IMR-90 (cell line): Measurements from ENCODE around the gene EXOC6. TPM values are rescaled to one million over a fixed set of nuclear protein-coding genes. Genes with fewer than 3 reads are reported as not detected.

Experiments
- ATAC-seq: fragments of 200-7000 bp; cut with Tn5 transposase; 2 replicates; pipeline ENCODE4 v1.9.1; 2020; ENCODE audit warnings: low read depth, mild to moderate bottlenecking, moderate library complexity
- BruUV-seq: library from RNA; stranded (reverse); fragments of 400-500 nt; replicated peaks from 2 replicates; lab custom pipeline; 2021; lab: Mats Ljungman, UMichigan
- CTCF ChIA-PET: fragments of 300-600 bp; formaldehyde crosslinking; extraction: SDS; loops from one replicate; lab custom pipeline; 2021; ENCODE audit warnings: antibody characterized with exemption; lab: Yijun Ruan, JAX
- POLR2A ChIA-PET: fragments of 300-600 bp; sonication (Branson Sonifier 250); formaldehyde crosslinking; loops from one replicate; lab custom pipeline; 2022; ENCODE audit warnings: antibody characterized with exemption; ENCODE audit not compliant: unreplicated experiment; lab: Charles Lee
- DNase-seq: peaks from one replicate; pipeline ENCODE4 v3.0.0; 2013
- H2AFZ ChIP-seq: replicated peaks from 2 replicates; pipeline ENCODE3; 2013; ENCODE audit warnings: low read length, mild to moderate bottlenecking; ENCODE audit not compliant: poor library complexity
- H2AK5ac ChIP-seq: 2 replicates; pipeline ENCODE4 v1.6.1; 2013; ENCODE audit warnings: low read depth, low read length, inconsistent platforms
- H2AK9ac ChIP-seq: replicated peaks from 2 replicates; pipeline ENCODE3; 2013; ENCODE audit warnings: mild to moderate bottlenecking, low read depth, low read length, moderate library complexity; ENCODE audit not compliant: poor library complexity
- H2BK120ac ChIP-seq: 2 replicates; pipeline ENCODE4 v1.6.1; 2013; ENCODE audit warnings: low read depth, low read length, inconsistent platforms
- H2BK15ac ChIP-seq: 3 replicates; pipeline ENCODE4 v1.6.1; 2013; ENCODE audit warnings: low read depth, low read length, inconsistent platforms
- H2BK20ac ChIP-seq: 2 replicates; pipeline ENCODE4 v1.6.1; 2013; ENCODE audit warnings: low read depth, mild to moderate bottlenecking, inconsistent platforms, low read length, moderate library complexity
- H2BK5ac ChIP-seq: 2 replicates; pipeline ENCODE4 v1.6.1; 2013; ENCODE audit warnings: mild to moderate bottlenecking, low read depth, low read length, inconsistent platforms; ENCODE audit not compliant: poor library complexity, severe bottlenecking
- H3K14ac ChIP-seq: replicated peaks from 2 replicates; pipeline ENCODE4 v1.6.1; 2013; ENCODE audit warnings: low read depth, low read length, inconsistent platforms
- H3K18ac ChIP-seq: 2 replicates; pipeline ENCODE4 v1.6.1; 2013; ENCODE audit warnings: low read depth, low read length, control low read depth
- H3K23ac ChIP-seq: 2 replicates; pipeline ENCODE4 v1.6.1; 2013; ENCODE audit warnings: low read depth, low read length, inconsistent platforms
- H3K27ac ChIP-seq: 2 replicates; pipeline ENCODE4 v1.5.1; 2013; ENCODE audit warnings: mild to moderate bottlenecking, control low read depth, low read length; ENCODE audit not compliant: insufficient read depth
- H3K27me3 ChIP-seq: 2 replicates; pipeline ENCODE4 v1.6.1; 2013; ENCODE audit warnings: low read length; ENCODE audit not compliant: control insufficient read depth, insufficient read depth
- H3K36me3 ChIP-seq: 2 replicates; pipeline ENCODE4 v1.6.1; 2013; ENCODE audit warnings: low read length, mixed read lengths; ENCODE audit not compliant: control insufficient read depth, insufficient read depth
- H3K4ac ChIP-seq: 2 replicates; pipeline ENCODE4 v1.6.1; 2013; ENCODE audit warnings: low read depth, low read length, inconsistent platforms
- H3K4me1 ChIP-seq: 2 replicates; pipeline ENCODE4 v1.6.1; 2013; ENCODE audit warnings: low read length, mixed read lengths; ENCODE audit not compliant: control insufficient read depth, insufficient read depth
- H3K4me2 ChIP-seq: 2 replicates; pipeline ENCODE4 v1.6.1; 2013; ENCODE audit warnings: low read depth, mild to moderate bottlenecking, control low read depth, low read length, moderate library complexity
- H3K4me3 ChIP-seq: 2 replicates; pipeline ENCODE4 v1.5.1; 2013; ENCODE audit warnings: low read depth, mild to moderate bottlenecking, control low read depth, low read length, moderate library complexity; ENCODE audit not compliant: insufficient read depth
- H3K56ac ChIP-seq: 2 replicates; pipeline ENCODE4 v1.6.1; 2013; ENCODE audit warnings: low read length, inconsistent platforms; ENCODE audit not compliant: insufficient read depth; ENCODE audit errors: extremely low read depth
- H3K79me1 ChIP-seq, 2 experiments: 2 replicates each; pipeline ENCODE4 v1.6.1; 2013; ENCODE audit warnings: low read length in 2 of 2, inconsistent platforms in 1 of 2, low read depth in 1 of 2
- H3K9ac ChIP-seq: 2 replicates; pipeline ENCODE4 v1.6.1; 2013; ENCODE audit warnings: low read depth, low read length, control low read depth
- H3K9me1 ChIP-seq: 2 replicates; pipeline ENCODE4 v1.6.1; 2013; ENCODE audit warnings: low read length, inconsistent platforms; ENCODE audit not compliant: insufficient read depth
- H3K9me3 ChIP-seq: 2 replicates; pipeline ENCODE4 v1.6.1; 2013; ENCODE audit warnings: low read length; ENCODE audit not compliant: control insufficient read depth, insufficient read depth
- H4K20me1 ChIP-seq: 2 replicates; pipeline ENCODE4 v1.6.1; 2013; ENCODE audit warnings: low read length, inconsistent platforms; ENCODE audit not compliant: insufficient read depth
- H4K5ac ChIP-seq: 2 replicates; pipeline ENCODE4 v1.6.1; 2013; ENCODE audit warnings: mild to moderate bottlenecking, low read depth, low read length, control low read depth
- H4K8ac ChIP-seq, 2 experiments: 2 replicates each; pipeline ENCODE4 v1.6.1; 2013; ENCODE audit warnings: low read depth in 2 of 2, low read length in 2 of 2, control low read depth in 1 of 2, inconsistent platforms in 1 of 2
- H4K91ac ChIP-seq: 2 replicates; pipeline ENCODE4 v1.6.1; 2013; ENCODE audit warnings: low read depth, low read length, inconsistent platforms; ENCODE audit not compliant: insufficient read depth
- BHLHE40 ChIP-seq: fragments of 150-350 bp; IDR thresholded peaks from 2 replicates; pipeline ENCODE4 v1.6.1; 2016; ENCODE audit warnings: mild to moderate bottlenecking, low read depth, low read length
- CEBPB ChIP-seq: IDR thresholded peaks from 2 replicates; pipeline ENCODE4 v1.6.1; 2012; ENCODE audit warnings: low read depth, low read length, improper control_type of control experiment
- CHD1 ChIP-seq: IDR thresholded peaks from 2 replicates; pipeline ENCODE4 v1.6.1; 2012; ENCODE audit warnings: low read depth, low read length, improper control_type of control experiment
- CTCF ChIP-seq: conservative IDR thresholded peaks from 2 replicates; pipeline ENCODE4 v1.5.1; 2012; ENCODE audit warnings: mild to moderate bottlenecking, low read depth, low read length, improper control_type of control experiment
- ELK1 ChIP-seq: fragments of 150-350 bp; IDR thresholded peaks from 2 replicates; pipeline ENCODE4 v1.6.1; 2016; ENCODE audit warnings: low read depth, mild to moderate bottlenecking, low read length, moderate library complexity, borderline replicate concordance
- FOS ChIP-seq: fragments of 150-350 bp; IDR thresholded peaks from 2 replicates; pipeline ENCODE4 v1.6.1; 2016; ENCODE audit warnings: low read depth, low read length
- MAFK ChIP-seq: IDR thresholded peaks from 2 replicates; pipeline ENCODE4 v1.6.1; 2012; ENCODE audit warnings: low read depth, low read length, improper control_type of control experiment
- MAZ ChIP-seq: IDR thresholded peaks from 2 replicates; pipeline ENCODE4 v1.6.1; 2012; ENCODE audit warnings: low read depth, mild to moderate bottlenecking, low read length, improper control_type of control experiment, moderate library complexity, borderline replicate concordance
- MXI1 ChIP-seq: IDR thresholded peaks from 2 replicates; pipeline ENCODE4 v1.6.1; 2012; ENCODE audit warnings: low read depth, mild to moderate bottlenecking, low read length, moderate library complexity, borderline replicate concordance
- NFE2L2 ChIP-seq: fragments of 150-350 bp; IDR thresholded peaks from 2 replicates; pipeline ENCODE4 v1.6.1; 2016; ENCODE audit warnings: low read depth, mild to moderate bottlenecking, low read length
- POLR2A ChIP-seq: IDR thresholded peaks from 2 replicates; pipeline ENCODE4 v1.6.1; 2012; ENCODE audit warnings: mild to moderate bottlenecking, low read depth, low read length
- RAD21 ChIP-seq: IDR thresholded peaks from 2 replicates; pipeline ENCODE4 v1.6.1; 2012; ENCODE audit warnings: low read length, improper control_type of control experiment
- RCOR1 ChIP-seq: IDR thresholded peaks from 2 replicates; pipeline ENCODE4 v1.6.1; 2012; ENCODE audit warnings: mild to moderate bottlenecking, low read length, improper control_type of control experiment; ENCODE audit not compliant: insufficient replicate concordance
- RFX5 ChIP-seq: IDR thresholded peaks from 2 replicates; pipeline ENCODE4 v1.8.0; 2012; ENCODE audit warnings: low read depth, mild to moderate bottlenecking, low read length, moderate library complexity
- SMC3 ChIP-seq: fragments of 150-350 bp; IDR thresholded peaks from 2 replicates; pipeline ENCODE4 v1.6.1; 2016; ENCODE audit warnings: low read depth, mild to moderate bottlenecking, antibody characterized with exemption, low read length, moderate library complexity
- USF2 ChIP-seq: fragments of 150-350 bp; IDR thresholded peaks from 2 replicates; pipeline ENCODE4 v1.6.1; 2017; ENCODE audit warnings: mild to moderate bottlenecking, antibody characterized with exemption, low read length, low read depth
- WGBS, 2 experiments: methylation state at CpG; one replicate each; pipeline versions ENCODE4 v1.1.5 to v1.1.7; 2013; ENCODE audit warnings: missing lambda C conversion rate in 2 of 2; ENCODE audit not compliant: insufficient read length in 1 of 2; ENCODE audit errors: extremely low coverage in 2 of 2; 5-methylcytosine and 5-hydroxymethylcytosine counted together
- dilution Hi-C: fragments of 300-500 bp; cut with HindIII; formaldehyde crosslinking; loops from one replicate; pipeline ENCODE4 v1.14.3; 2018; ENCODE audit warnings: low sequenced_read_pairs; ENCODE audit not compliant: unreplicated experiment
- in situ Hi-C: fragments of 300-500 bp; cut with MboI; formaldehyde crosslinking; loops from 3 replicates; pipeline ENCODE4 v1.14.3; 2019; ENCODE audit warnings: low sequenced_read_pairs, inconsistent platforms, mixed read lengths
- intact Hi-C: fragments of 100-400 bp; cut with micrococcal nuclease; formaldehyde crosslinking; loops from 2 replicates; pipeline ENCODE4 v1.10.0; 2022
- polyA plus RNA-seq, 3 experiments: library from polyadenylated mRNA; depleted of rRNA; stranded (reverse); fragments of >200 nt; gene quantifications; 2 replicates each; pipeline ENCODE4 v1.2.3, GENCODE V29; 2012; ENCODE audit warnings: low replicate concordance in 1 of 3
- total RNA-seq: library from RNA; depleted of rRNA; stranded (reverse); fragments of >200 nt; gene quantifications from 2 replicates; pipeline ENCODE4 v1.2.3, GENCODE V29; 2012

The EXOC6 gene
- total and polyA plus RNA-seq, 2 of the 4 experiments (the other 2 are of a cell fraction): 4.5 to 11.5 TPM

- dilution Hi-C loops: no loop called here
- Histone ChIP-seq H3K23ac (no peak overlapping the region), H2AFZ (no peak overlapping the region), H3K27ac (no peak overlapping the region), H3K4me2 (no peak overlapping the region), H3K18ac (no peak overlapping the region), H3K9me1 (peaks cover 1% of the 10 kb centered on the region; the same call in 1 of the 2 replicates), H3K9ac (no peak overlapping the region), H3K9me3 (no peaks in the 10 kb centered on the region), H3K4me3 (no peak overlapping the region), H4K91ac (no peak overlapping the region), H4K20me1 (no peaks in the 10 kb centered on the region), H2BK20ac (no peak overlapping the region), H2BK5ac (no peak overlapping the region), H3K27me3 (no peaks in the 10 kb centered on the region), H2BK15ac (no peak overlapping the region), H4K8ac (no peak overlapping the region), H3K56ac (no peak overlapping the region), H3K4ac (no peak overlapping the region), H2BK120ac (no peak overlapping the region), H3K4me1 (peaks cover 3% of the 10 kb centered on the region), H4K5ac (no peak overlapping the region), H3K79me1 (no peaks in the 10 kb centered on the region), H2AK9ac (no peak overlapping the region), H3K36me3 (no peaks in the 10 kb centered on the region), H2AK5ac (no peak overlapping the region), H3K14ac (no peak overlapping the region)
- WGBS, 2 experiments: 89% methylated on average over 3 of the region's 3 CpGs; no CpG with 5 or more reads in 1 of the 2 experiments
- ChIA-PET POLR2A (no interaction called here), CTCF (no interaction called here)
- no peak for ATAC-seq
- in situ Hi-C loops: no loop called here
- BruUV-seq: no TSS peak
- intact Hi-C loops: no loop called here
- TF ChIP-seq BHLHE40 (no peak), USF2 (no peak), MAZ (no peak), RAD21 (no peak), ELK1 (no peak), POLR2A (no peak), MXI1 (no peak), FOS (no peak), MAFK (no peak), SMC3 (no peak), RCOR1 (no peak), CTCF (no peak), RFX5 (no peak), CEBPB (no peak), CHD1 (no peak), NFE2L2 (no peak)
- DNase-seq: no peak
Observed at GRCh38 chr10:92809840-92810239, 38.5 kb upstream of the EXOC6 start.
